OCI-LY1 (cell line): ENCODE data around the gene ZBTB47.

Experiments
- H2AFZ ChIP-seq: fragments of 200-600 bp; sonication (generic), shearing (Covaris generic); 2 replicates; pipeline ENCODE4 v1.6.0; 2014; ENCODE audit warnings: antibody characterized with exemption, mild to moderate bottlenecking, low read length
- H3F3A ChIP-seq: fragments of 200-600 bp; sonication (generic), shearing (Covaris generic); 2 replicates; pipeline ENCODE4 v1.6.0; 2014; ENCODE audit warnings: mild to moderate bottlenecking, antibody characterized with exemption, low read length, moderate library complexity; ENCODE audit not compliant: insufficient read depth
- H3K27ac ChIP-seq: fragments of 200-600 bp; sonication (generic); 2 replicates; pipeline ENCODE4 v1.5.1; 2014; ENCODE audit warnings: low read length, mixed run types, mild to moderate bottlenecking, low read depth; ENCODE audit not compliant: poor library complexity, severe bottlenecking
- H3K27me3 ChIP-seq: fragments of 200-600 bp; sonication (generic); 2 replicates; pipeline ENCODE4 v1.6.0; 2014; ENCODE audit warnings: antibody characterized with exemption, mild to moderate bottlenecking, low read length, moderate library complexity; ENCODE audit not compliant: insufficient read depth
- H3K36me3 ChIP-seq: fragments of 200-600 bp; sonication (generic); 2 replicates; pipeline ENCODE4 v1.6.1; 2014; ENCODE audit warnings: mild to moderate bottlenecking, antibody characterized with exemption, low read length, moderate library complexity, mixed read lengths; ENCODE audit not compliant: insufficient read depth
- H3K4me1 ChIP-seq: fragments of 200-600 bp; sonication (generic); 2 replicates; pipeline ENCODE4 v1.5.1; 2014; ENCODE audit warnings: mild to moderate bottlenecking, low read length, moderate library complexity; ENCODE audit not compliant: insufficient read depth, severe bottlenecking
- H3K4me2 ChIP-seq: fragments of 200-600 bp; sonication (generic), shearing (Covaris generic); 2 replicates; pipeline ENCODE4 v1.6.1; 2014; ENCODE audit warnings: low read length
- H3K4me3 ChIP-seq: fragments of 200-600 bp; sonication (generic); 2 replicates; pipeline ENCODE4 v1.5.1; 2014; ENCODE audit warnings: low read length, low read depth, mild to moderate bottlenecking, mixed read lengths; ENCODE audit not compliant: poor library complexity, severe bottlenecking
- H3K79me2 ChIP-seq: fragments of 200-600 bp; shearing (Covaris generic); 2 replicates; pipeline ENCODE4 v1.6.1; 2016; ENCODE audit warnings: mixed run types, low read length, mixed read lengths; ENCODE audit not compliant: insufficient read depth
- H3K9ac ChIP-seq: fragments of 200-600 bp; sonication (generic), shearing (Covaris generic); 2 replicates; pipeline ENCODE4 v1.6.1; 2014; ENCODE audit warnings: mild to moderate bottlenecking, low read length, mixed read lengths
- H3K9me2 ChIP-seq: fragments of 200-600 bp; sonication (generic), shearing (Covaris generic); 2 replicates; pipeline ENCODE4 v1.6.1; 2014; ENCODE audit warnings: low read depth, mild to moderate bottlenecking, low read length, mixed read lengths
- H3K9me3 ChIP-seq: fragments of 200-600 bp; shearing (Covaris generic); 2 replicates; pipeline ENCODE4 v1.6.1; 2014; ENCODE audit warnings: low read length, mixed read lengths
- H4K20me1 ChIP-seq: fragments of 200-600 bp; sonication (generic), shearing (Covaris generic); 2 replicates; pipeline ENCODE4 v1.6.0; 2016; ENCODE audit warnings: mild to moderate bottlenecking, low read length; ENCODE audit not compliant: insufficient read depth
- CTCF ChIP-seq: fragments of 200-600 bp; sonication (generic), shearing (Covaris generic); IDR thresholded peaks from 2 replicates; pipeline ENCODE4 v1.5.1; 2017; ENCODE audit warnings: mild to moderate bottlenecking, antibody characterized with exemption, low read length, moderate library complexity, mixed read lengths
- EZH2 ChIP-seq: fragments of 200-600 bp; sonication (generic), shearing (Covaris generic); IDR thresholded peaks from 2 replicates; pipeline ENCODE4 v1.8.0; 2017; ENCODE audit warnings: borderline replicate concordance, mixed run types, mild to moderate bottlenecking, antibody characterized with exemption, low read length, moderate library complexity, mixed read lengths

Gene ZBTB47

GRCh38 chr3:42649783-42650182 is 3.7 kb upstream of the ZBTB47 start:
- no peaks in the 10 kb centered on the region for H4K20me1 ChIP-seq

GRCh38 chr3:42651248-42652091 is 2.0 kb upstream of the ZBTB47 start:
- TF ChIP-seq CTCF (no peak), EZH2 (no peak)
- Histone ChIP-seq H3K9me3 (no peaks in the 10 kb centered on the region), H3F3A (no peaks in the 10 kb centered on the region), H3K9me2 (no peaks in the 10 kb centered on the region), H3K27ac (no peak overlapping the region), H4K20me1 (no peaks in the 10 kb centered on the region), H3K27me3 (no peaks in the 10 kb centered on the region), H3K4me1 (peaks cover 3% of the 10 kb centered on the region), H3K36me3 (peaks cover 28% of the 10 kb centered on the region), H3K4me3 (no peak overlapping the region), H3K79me2 (no peaks in the 10 kb centered on the region), H2AFZ (no peak overlapping the region), H3K4me2 (no peak overlapping the region), H3K9ac (no peak overlapping the region)

More at GRCh38 chr3:42649783-42650182, 3.7 kb upstream of the ZBTB47 start:
- H3K79me2 ChIP-seq = no peaks in the 10 kb centered on the region
- TF ChIP-seq CTCF = no peak
- no peak for TF ChIP-seq EZH2
- H3K9me3 ChIP-seq = no peaks in the 10 kb centered on the region
- no peaks in the 10 kb centered on the region for H3K27me3 ChIP-seq
- H3K9ac ChIP-seq = no peak overlapping the region
- H3K36me3 ChIP-seq = peaks cover 44% of the 10 kb centered on the region
- H2AFZ ChIP-seq = no peak overlapping the region
- H3K9me2 ChIP-seq = no peaks in the 10 kb centered on the region
- no peaks in the 10 kb centered on the region for H3F3A ChIP-seq
- H3K27ac ChIP-seq = no peak overlapping the region
- peaks cover 3% of the 10 kb centered on the region for H3K4me1 ChIP-seq
- no peak overlapping the region for H3K4me2 ChIP-seq
- H3K4me3 ChIP-seq = no peak overlapping the region

- no peaks in the 10 kb centered on the region for H3K79me2 ChIP-seq
- peaks cover 3% of the 10 kb centered on the region for H3K4me1 ChIP-seq
- H3K9ac ChIP-seq = no peak overlapping the region
- no peak overlapping the region for H2AFZ ChIP-seq
- no peak overlapping the region for H3K4me3 ChIP-seq
- peaks cover 20% of the 10 kb centered on the region for H3K36me3 ChIP-seq
- H4K20me1 ChIP-seq = no peaks in the 10 kb centered on the region
- H3K9me3 ChIP-seq = no peaks in the 10 kb centered on the region
- H3K27ac ChIP-seq = no peak overlapping the region
- no peaks in the 10 kb centered on the region for H3K27me3 ChIP-seq
- H3K9me2 ChIP-seq = no peaks in the 10 kb centered on the region
- TF ChIP-seq EZH2 (no peak), CTCF (no peak)
- H3K4me2 ChIP-seq = no peak overlapping the region
- H3F3A ChIP-seq = no peaks in the 10 kb centered on the region
These were observed 1.3 kb upstream of the ZBTB47 start for GRCh38 chr3:42652251-42652610.
